Epithelial cell of proximal tubule (primary cell): Measurements from ENCODE around the gene RAB5IF. TPM values are rescaled to one million over a fixed set of nuclear protein-coding genes. Genes with fewer than 3 reads are reported as not detected.
A peak's percentile ranks its signal among the peaks of the same experiment; 100 is the strongest.

Experiments used
- DNase-seq: peaks from one replicate; pipeline ENCODE4 v3.0.0-alpha.2; 2011; ENCODE audit warnings: low read depth
- H3K4me3 ChIP-seq: 2 replicates; pipeline ENCODE4 v1.5.1; 2011; ENCODE audit warnings: low read depth, mild to moderate bottlenecking, low read length
- CTCF ChIP-seq: conservative IDR thresholded peaks from 2 replicates; pipeline ENCODE4 v1.5.1; 2012; ENCODE audit warnings: low read depth, mild to moderate bottlenecking, low read length
- total RNA-seq: library from RNA; depleted of rRNA; stranded (reverse); fragments of >200 nt; gene quantifications from 2 replicates; pipeline ENCODE4 v1.2.3, GENCODE V29; 2015

Gene RAB5IF
- total RNA-seq, 1 donor from 2014 or later = 142 TPM

- TF ChIP-seq CTCF = no peak
- no peak overlapping the region for H3K4me3 ChIP-seq
Observed at GRCh38 chr20:36571564-36572504, 33.7 kb upstream of the RAB5IF start.

GRCh38 chr20:36572701-36573102 is 32.9 kb upstream of the RAB5IF start:
- no peak for TF ChIP-seq CTCF
- peak overlapping the region; percentile 84 for H3K4me3 ChIP-seq
- no peak for DNase-seq

More at GRCh38 chr20:36571564-36572504, 33.7 kb upstream of the RAB5IF start:
- DNase-seq = no peak

GRCh38 chr20:36573103-36573797 is 32.3 kb upstream of the RAB5IF start, which contains the start of gene TGIF2:
Gene TGIF2, plus strand, starts transcription at chr20:36573597. Its CDS starts 5,178 bp downstream, at chr20:36578775.
- DNase-seq = no peak
- H3K4me3 ChIP-seq = peak within 1 kb of the TSS; percentile 84
- TF ChIP-seq CTCF = no peak

- TF ChIP-seq CTCF = no peak
- no peak for DNase-seq
- peak overlapping the region; percentile 84 for H3K4me3 ChIP-seq
Observed at GRCh38 chr20:36573798-36574365, 31.7 kb upstream of the RAB5IF start.

- no peak for TF ChIP-seq CTCF
- no peak for DNase-seq
- H3K4me3 ChIP-seq = peak overlapping the region; percentile 84
Observed at GRCh38 chr20:36574366-36575135, 31.0 kb upstream of the RAB5IF start.

- TF ChIP-seq CTCF = no peak
Observed at GRCh38 chr20:36576081-36576445, 29.5 kb upstream of the RAB5IF start.

More at GRCh38 chr20:36576081-36576445, 29.5 kb upstream of the RAB5IF start:
- H3K4me3 ChIP-seq = no peak overlapping the region
- DNase-seq = no peak
